IMR-90 (cell line): ENCODE measurements around the gene UGGT2. TPM values are rescaled to one million over a fixed set of nuclear protein-coding genes. Genes with fewer than 3 reads are reported as not detected.

ENCODE experiments used
- ATAC-seq: fragments of 200-7000 bp; cut with Tn5 transposase; 2 replicates; pipeline ENCODE4 v1.9.1; 2020; ENCODE audit warnings: low read depth, mild to moderate bottlenecking, moderate library complexity
- BruUV-seq: library from RNA; stranded (reverse); fragments of 400-500 nt; replicated peaks from 2 replicates; lab custom pipeline; 2021; lab: Mats Ljungman, UMichigan
- CTCF ChIA-PET: fragments of 300-600 bp; formaldehyde crosslinking; extraction: SDS; loops from one replicate; lab custom pipeline; 2021; ENCODE audit warnings: antibody characterized with exemption; lab: Yijun Ruan, JAX
- POLR2A ChIA-PET: fragments of 300-600 bp; sonication (Branson Sonifier 250); formaldehyde crosslinking; loops from one replicate; lab custom pipeline; 2022; ENCODE audit warnings: antibody characterized with exemption; ENCODE audit not compliant: unreplicated experiment; lab: Charles Lee
- DNase-seq: peaks from one replicate; pipeline ENCODE4 v3.0.0; 2013
- H2AFZ ChIP-seq: replicated peaks from 2 replicates; pipeline ENCODE3; 2013; ENCODE audit warnings: low read length, mild to moderate bottlenecking; ENCODE audit not compliant: poor library complexity
- H2AK5ac ChIP-seq: 2 replicates; pipeline ENCODE4 v1.6.1; 2013; ENCODE audit warnings: low read depth, low read length, inconsistent platforms
- H2AK9ac ChIP-seq: replicated peaks from 2 replicates; pipeline ENCODE3; 2013; ENCODE audit warnings: mild to moderate bottlenecking, low read depth, low read length, moderate library complexity; ENCODE audit not compliant: poor library complexity
- H2BK120ac ChIP-seq: 2 replicates; pipeline ENCODE4 v1.6.1; 2013; ENCODE audit warnings: low read depth, low read length, inconsistent platforms
- H2BK15ac ChIP-seq: 3 replicates; pipeline ENCODE4 v1.6.1; 2013; ENCODE audit warnings: low read depth, low read length, inconsistent platforms
- H2BK20ac ChIP-seq: 2 replicates; pipeline ENCODE4 v1.6.1; 2013; ENCODE audit warnings: low read depth, mild to moderate bottlenecking, inconsistent platforms, low read length, moderate library complexity
- H2BK5ac ChIP-seq: 2 replicates; pipeline ENCODE4 v1.6.1; 2013; ENCODE audit warnings: mild to moderate bottlenecking, low read depth, low read length, inconsistent platforms; ENCODE audit not compliant: poor library complexity, severe bottlenecking
- H3K14ac ChIP-seq: replicated peaks from 2 replicates; pipeline ENCODE4 v1.6.1; 2013; ENCODE audit warnings: low read depth, low read length, inconsistent platforms
- H3K18ac ChIP-seq: 2 replicates; pipeline ENCODE4 v1.6.1; 2013; ENCODE audit warnings: low read depth, low read length, control low read depth
- H3K23ac ChIP-seq: 2 replicates; pipeline ENCODE4 v1.6.1; 2013; ENCODE audit warnings: low read depth, low read length, inconsistent platforms
- H3K27ac ChIP-seq: 2 replicates; pipeline ENCODE4 v1.5.1; 2013; ENCODE audit warnings: mild to moderate bottlenecking, control low read depth, low read length; ENCODE audit not compliant: insufficient read depth
- H3K27me3 ChIP-seq: 2 replicates; pipeline ENCODE4 v1.6.1; 2013; ENCODE audit warnings: low read length; ENCODE audit not compliant: control insufficient read depth, insufficient read depth
- H3K36me3 ChIP-seq: 2 replicates; pipeline ENCODE4 v1.6.1; 2013; ENCODE audit warnings: low read length, mixed read lengths; ENCODE audit not compliant: control insufficient read depth, insufficient read depth
- H3K4ac ChIP-seq: 2 replicates; pipeline ENCODE4 v1.6.1; 2013; ENCODE audit warnings: low read depth, low read length, inconsistent platforms
- H3K4me1 ChIP-seq: 2 replicates; pipeline ENCODE4 v1.6.1; 2013; ENCODE audit warnings: low read length, mixed read lengths; ENCODE audit not compliant: control insufficient read depth, insufficient read depth
- H3K4me2 ChIP-seq: 2 replicates; pipeline ENCODE4 v1.6.1; 2013; ENCODE audit warnings: low read depth, mild to moderate bottlenecking, control low read depth, low read length, moderate library complexity
- H3K4me3 ChIP-seq: 2 replicates; pipeline ENCODE4 v1.5.1; 2013; ENCODE audit warnings: low read depth, mild to moderate bottlenecking, control low read depth, low read length, moderate library complexity; ENCODE audit not compliant: insufficient read depth
- H3K56ac ChIP-seq: 2 replicates; pipeline ENCODE4 v1.6.1; 2013; ENCODE audit warnings: low read length, inconsistent platforms; ENCODE audit not compliant: insufficient read depth; ENCODE audit errors: extremely low read depth
- H3K79me1 ChIP-seq, 2 experiments: 2 replicates each; pipeline ENCODE4 v1.6.1; 2013; ENCODE audit warnings: low read length in 2 of 2, inconsistent platforms in 1 of 2, low read depth in 1 of 2
- H3K9ac ChIP-seq: 2 replicates; pipeline ENCODE4 v1.6.1; 2013; ENCODE audit warnings: low read depth, low read length, control low read depth
- H3K9me1 ChIP-seq: 2 replicates; pipeline ENCODE4 v1.6.1; 2013; ENCODE audit warnings: low read length, inconsistent platforms; ENCODE audit not compliant: insufficient read depth
- H3K9me3 ChIP-seq: 2 replicates; pipeline ENCODE4 v1.6.1; 2013; ENCODE audit warnings: low read length; ENCODE audit not compliant: control insufficient read depth, insufficient read depth
- H4K20me1 ChIP-seq: 2 replicates; pipeline ENCODE4 v1.6.1; 2013; ENCODE audit warnings: low read length, inconsistent platforms; ENCODE audit not compliant: insufficient read depth
- H4K5ac ChIP-seq: 2 replicates; pipeline ENCODE4 v1.6.1; 2013; ENCODE audit warnings: mild to moderate bottlenecking, low read depth, low read length, control low read depth
- H4K8ac ChIP-seq, 2 experiments: 2 replicates each; pipeline ENCODE4 v1.6.1; 2013; ENCODE audit warnings: low read depth in 2 of 2, low read length in 2 of 2, control low read depth in 1 of 2, inconsistent platforms in 1 of 2
- H4K91ac ChIP-seq: 2 replicates; pipeline ENCODE4 v1.6.1; 2013; ENCODE audit warnings: low read depth, low read length, inconsistent platforms; ENCODE audit not compliant: insufficient read depth
- BHLHE40 ChIP-seq: fragments of 150-350 bp; IDR thresholded peaks from 2 replicates; pipeline ENCODE4 v1.6.1; 2016; ENCODE audit warnings: mild to moderate bottlenecking, low read depth, low read length
- CEBPB ChIP-seq: IDR thresholded peaks from 2 replicates; pipeline ENCODE4 v1.6.1; 2012; ENCODE audit warnings: low read depth, low read length, improper control_type of control experiment
- CHD1 ChIP-seq: IDR thresholded peaks from 2 replicates; pipeline ENCODE4 v1.6.1; 2012; ENCODE audit warnings: low read depth, low read length, improper control_type of control experiment
- CTCF ChIP-seq: conservative IDR thresholded peaks from 2 replicates; pipeline ENCODE4 v1.5.1; 2012; ENCODE audit warnings: mild to moderate bottlenecking, low read depth, low read length, improper control_type of control experiment
- ELK1 ChIP-seq: fragments of 150-350 bp; IDR thresholded peaks from 2 replicates; pipeline ENCODE4 v1.6.1; 2016; ENCODE audit warnings: low read depth, mild to moderate bottlenecking, low read length, moderate library complexity, borderline replicate concordance
- MAZ ChIP-seq: IDR thresholded peaks from 2 replicates; pipeline ENCODE4 v1.6.1; 2012; ENCODE audit warnings: low read depth, mild to moderate bottlenecking, low read length, improper control_type of control experiment, moderate library complexity, borderline replicate concordance
- MXI1 ChIP-seq: IDR thresholded peaks from 2 replicates; pipeline ENCODE4 v1.6.1; 2012; ENCODE audit warnings: low read depth, mild to moderate bottlenecking, low read length, moderate library complexity, borderline replicate concordance
- NFE2L2 ChIP-seq: fragments of 150-350 bp; IDR thresholded peaks from 2 replicates; pipeline ENCODE4 v1.6.1; 2016; ENCODE audit warnings: low read depth, mild to moderate bottlenecking, low read length
- POLR2A ChIP-seq: IDR thresholded peaks from 2 replicates; pipeline ENCODE4 v1.6.1; 2012; ENCODE audit warnings: mild to moderate bottlenecking, low read depth, low read length
- RAD21 ChIP-seq: IDR thresholded peaks from 2 replicates; pipeline ENCODE4 v1.6.1; 2012; ENCODE audit warnings: low read length, improper control_type of control experiment
- RCOR1 ChIP-seq: IDR thresholded peaks from 2 replicates; pipeline ENCODE4 v1.6.1; 2012; ENCODE audit warnings: mild to moderate bottlenecking, low read length, improper control_type of control experiment; ENCODE audit not compliant: insufficient replicate concordance
- RFX5 ChIP-seq: IDR thresholded peaks from 2 replicates; pipeline ENCODE4 v1.8.0; 2012; ENCODE audit warnings: low read depth, mild to moderate bottlenecking, low read length, moderate library complexity
- SMC3 ChIP-seq: fragments of 150-350 bp; IDR thresholded peaks from 2 replicates; pipeline ENCODE4 v1.6.1; 2016; ENCODE audit warnings: low read depth, mild to moderate bottlenecking, antibody characterized with exemption, low read length, moderate library complexity
- USF2 ChIP-seq: fragments of 150-350 bp; IDR thresholded peaks from 2 replicates; pipeline ENCODE4 v1.6.1; 2017; ENCODE audit warnings: mild to moderate bottlenecking, antibody characterized with exemption, low read length, low read depth
- WGBS, 2 experiments: methylation state at CpG; one replicate each; pipeline versions ENCODE4 v1.1.5 to v1.1.7; 2013; ENCODE audit warnings: missing lambda C conversion rate in 2 of 2; ENCODE audit not compliant: insufficient read length in 1 of 2; ENCODE audit errors: extremely low coverage in 2 of 2; 5-methylcytosine and 5-hydroxymethylcytosine counted together
- dilution Hi-C: fragments of 300-500 bp; cut with HindIII; formaldehyde crosslinking; loops from one replicate; pipeline ENCODE4 v1.14.3; 2018; ENCODE audit warnings: low sequenced_read_pairs; ENCODE audit not compliant: unreplicated experiment
- in situ Hi-C: fragments of 300-500 bp; cut with MboI; formaldehyde crosslinking; loops from 3 replicates; pipeline ENCODE4 v1.14.3; 2019; ENCODE audit warnings: low sequenced_read_pairs, inconsistent platforms, mixed read lengths
- intact Hi-C: fragments of 100-400 bp; cut with micrococcal nuclease; formaldehyde crosslinking; loops from 2 replicates; pipeline ENCODE4 v1.10.0; 2022
- polyA plus RNA-seq, 3 experiments: library from polyadenylated mRNA; depleted of rRNA; stranded (reverse); fragments of >200 nt; gene quantifications; 2 replicates each; pipeline ENCODE4 v1.2.3, GENCODE V29; 2012; ENCODE audit warnings: low replicate concordance in 1 of 3
- total RNA-seq: library from RNA; depleted of rRNA; stranded (reverse); fragments of >200 nt; gene quantifications from 2 replicates; pipeline ENCODE4 v1.2.3, GENCODE V29; 2012

UGGT2 gene
- total and polyA plus RNA-seq, 2 of the 4 experiments (the other 2 are of a cell fraction): 21.4 to 40.1 TPM

- H3K27me3 ChIP-seq: peaks cover 2% of the 10 kb centered on the region; the same call in 1 of the 2 replicates
- no peaks in the 10 kb centered on the region for H3K4me1 ChIP-seq
- no peak overlapping the region for H2BK5ac ChIP-seq
- H2BK20ac ChIP-seq: no peak overlapping the region
- dilution Hi-C loops (no loop called here), in situ Hi-C loops (no loop called here), intact Hi-C loops (no loop called here)
- H3K18ac ChIP-seq: no peak overlapping the region
- DNase-seq (no peak), ATAC-seq (no peak)
- no peak overlapping the region for H3K23ac ChIP-seq
- H2AK9ac ChIP-seq: no peak overlapping the region
- no TSS peak for BruUV-seq
- no peak overlapping the region for H3K4me2 ChIP-seq
- H3K9me3 ChIP-seq: no peaks in the 10 kb centered on the region
- no peak overlapping the region for H4K5ac ChIP-seq
- ChIA-PET CTCF (no interaction called here), POLR2A (no interaction called here)
- no peak overlapping the region for H3K56ac ChIP-seq
- no peak overlapping the region for H4K91ac ChIP-seq
- no peak overlapping the region for H3K4ac ChIP-seq
- no peak overlapping the region for H2BK15ac ChIP-seq
- H3K4me3 ChIP-seq: no peak overlapping the region
- H3K27ac ChIP-seq: no peak overlapping the region
- no peak overlapping the region for H3K9ac ChIP-seq
- H2BK120ac ChIP-seq: no peak overlapping the region
- H4K20me1 ChIP-seq: no peaks in the 10 kb centered on the region
- TF ChIP-seq POLR2A: no peak
- TF ChIP-seq CEBPB: no peak
- TF ChIP-seq NFE2L2: no peak
- no peak for TF ChIP-seq RCOR1
- no peak for TF ChIP-seq MAZ
- no peak for TF ChIP-seq SMC3
- no peak for TF ChIP-seq CTCF
- TF ChIP-seq MXI1: no peak
- no peak for TF ChIP-seq RAD21
- no peak for TF ChIP-seq USF2
- no peak for TF ChIP-seq BHLHE40
- no peak for TF ChIP-seq CHD1
- TF ChIP-seq RFX5: no peak
- no peak for TF ChIP-seq ELK1
- WGBS, 2 experiments: no CpG with 5 or more reads among the region's 6 CpGs
- no peak overlapping the region for H2AK5ac ChIP-seq
- H4K8ac ChIP-seq: no peak overlapping the region
- H3K79me1 ChIP-seq: no peaks in the 10 kb centered on the region
- H3K14ac ChIP-seq: no peak overlapping the region
- H3K36me3 ChIP-seq: no peaks in the 10 kb centered on the region
- no peaks in the 10 kb centered on the region for H3K9me1 ChIP-seq
- no peak overlapping the region for H2AFZ ChIP-seq
Measured at GRCh38 chr13:96071504-96071903, 18.3 kb upstream of the UGGT2 start.
